ENCODE measurements around the gene TMCO4. TPM values are rescaled to one million over a fixed set of nuclear protein-coding genes. Genes with fewer than 3 reads are reported as not detected.

TMCO4 gene
- total and polyA plus RNA-seq, 2 donors (not counting 1 experiment from before 2014, with no cell fraction given), result 21.7 to 31.3 TPM

GRCh38 chr1:19658186-19658585 is 141.5 kb downstream of the TMCO4 start:
- H3K4me2 ChIP-seq (replicated peaks; ENCODE audit: low read depth, low read length, poor library complexity, severe bottlenecking), result no peak overlapping the region
- peaks cover 30% of the 10 kb centered on the region for H3K27me3 Mint-ChIP-seq
- no peak overlapping the region for H2AFZ ChIP-seq (ENCODE audit: insufficient read depth, low read depth, low read length, poor library complexity, severe bottlenecking)
- no peak for TF ChIP-seq EZH2 (IDR thresholded peaks at IDR 0.05; ENCODE audit: borderline replicate concordance, insufficient read depth, low read depth, low read length, poor library complexity, severe bottlenecking)
- TF ChIP-seq, protein P1, sequence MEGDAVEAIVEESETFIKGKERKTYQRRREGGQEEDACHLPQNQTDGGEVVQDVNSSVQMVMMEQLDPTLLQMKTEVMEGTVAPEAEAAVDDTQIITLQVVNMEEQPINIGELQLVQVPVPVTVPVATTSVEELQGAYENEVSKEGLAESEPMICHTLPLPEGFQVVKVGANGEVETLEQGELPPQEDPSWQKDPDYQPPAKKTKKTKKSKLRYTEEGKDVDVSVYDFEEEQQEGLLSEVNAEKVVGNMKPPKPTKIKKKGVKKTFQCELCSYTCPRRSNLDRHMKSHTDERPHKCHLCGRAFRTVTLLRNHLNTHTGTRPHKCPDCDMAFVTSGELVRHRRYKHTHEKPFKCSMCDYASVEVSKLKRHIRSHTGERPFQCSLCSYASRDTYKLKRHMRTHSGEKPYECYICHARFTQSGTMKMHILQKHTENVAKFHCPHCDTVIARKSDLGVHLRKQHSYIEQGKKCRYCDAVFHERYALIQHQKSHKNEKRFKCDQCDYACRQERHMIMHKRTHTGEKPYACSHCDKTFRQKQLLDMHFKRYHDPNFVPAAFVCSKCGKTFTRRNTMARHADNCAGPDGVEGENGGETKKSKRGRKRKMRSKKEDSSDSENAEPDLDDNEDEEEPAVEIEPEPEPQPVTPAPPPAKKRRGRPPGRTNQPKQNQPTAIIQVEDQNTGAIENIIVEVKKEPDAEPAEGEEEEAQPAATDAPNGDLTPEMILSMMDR (IDR thresholded peaks at IDR 0.05), result no peak
- intact Hi-C loops (cut with micrococcal nuclease), result no loop called here
- no peaks in the 10 kb centered on the region for H3K79me2 ChIP-seq (ENCODE audit: control insufficient read depth, insufficient read depth, low read length)
- ATAC-seq (ENCODE audit: low read depth) (no peak), DNase-seq (no peak)
- H3K4me3 Mint-ChIP-seq, result no peak overlapping the region
- POLR2A ChIA-PET, result no interaction called here
- H3K27ac Mint-ChIP-seq, result no peak overlapping the region
- H3K9ac ChIP-seq (ENCODE audit: low read length), result no peak overlapping the region
- H3K27ac ChIP-seq (ENCODE audit: low read length in 2 of 2), result no peak overlapping the region
- no peaks in the 10 kb centered on the region for H3K9me3 Mint-ChIP-seq (ENCODE audit: insufficient read depth)
- H3K9me3 ChIP-seq (ENCODE audit: control extremely low read depth in 1 of 3, control insufficient read depth in 2 of 3, insufficient read depth in 1 of 3, low read length in 2 of 3), result peaks cover 0 to 5% (median 0%) of the 10 kb centered on the region in 3 donors
- peaks cover 0 to 9% (median 1%) of the 10 kb centered on the region in 4 experiments for H3K27me3 ChIP-seq (replicated peaks in 1 of 4; ENCODE audit: control extremely low read depth in 1 of 4, control insufficient read depth in 3 of 4, insufficient read depth in 4 of 4, low read length in 3 of 4)
- no peaks in the 10 kb centered on the region for H4K20me1 ChIP-seq (ENCODE audit: control insufficient read depth, insufficient read depth, low read length, poor library complexity, severe bottlenecking)
- WGBS (ENCODE audit: insufficient coverage), result 94% methylated on average over 13 of the region's 13 CpGs
- H3K4me1 Mint-ChIP-seq, result peaks cover 5% of the 10 kb centered on the region
- H3K4me1 ChIP-seq (ENCODE audit: control insufficient read depth in 2 of 2, insufficient read depth in 2 of 2, low read length in 2 of 2), result peaks cover 4 to 16% of the 10 kb centered on the region in 2 donors
- CTCF ChIA-PET, result interaction anchor here (0.6 kb wide), 1 partner anchor 704 kb away, joined by 3 read pairs; no protein-coding TSS in a partner anchor
- no peak overlapping the region for H3K4me3 ChIP-seq (ENCODE audit: control extremely low read depth in 1 of 5, extremely low read depth in 1 of 5, insufficient read depth in 1 of 5, low read depth in 2 of 5, low read length in 4 of 5)
- no peaks in the 10 kb centered on the region for H3K36me3 ChIP-seq (replicated peaks in 1 of 2; ENCODE audit: control extremely low read depth in 1 of 2, control insufficient read depth in 1 of 2, extremely low read depth in 1 of 2, insufficient read depth in 2 of 2, low read length in 1 of 2)

DNA sequence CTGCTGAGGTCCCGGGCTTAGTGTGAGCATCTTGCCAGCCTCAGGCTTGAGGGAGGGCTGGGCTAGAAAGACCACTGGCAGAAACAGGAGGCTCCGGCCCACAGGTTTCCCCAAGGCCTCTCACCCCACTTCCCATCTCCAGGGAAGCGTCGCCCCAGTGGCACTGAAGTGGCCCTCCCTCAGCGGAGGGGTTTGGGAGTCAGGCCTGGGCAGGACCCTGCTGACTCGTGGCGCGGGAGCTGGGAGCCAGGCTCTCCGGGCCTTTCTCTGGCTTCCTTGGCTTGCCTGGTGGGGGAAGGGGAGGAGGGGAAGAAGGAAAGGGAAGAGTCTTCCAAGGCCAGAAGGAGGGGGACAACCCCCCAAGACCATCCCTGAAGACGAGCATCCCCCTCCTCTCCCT is 142.2 kb downstream of the TMCO4 start:
- peaks cover 0 to 5% (median 0%) of the 10 kb centered on the region in 3 donors for H3K9me3 ChIP-seq (ENCODE audit: control extremely low read depth in 1 of 3, control insufficient read depth in 2 of 3, insufficient read depth in 1 of 3, low read length in 2 of 3)
- WGBS (ENCODE audit: insufficient coverage), result 96% methylated on average over 5 of the region's 10 CpGs
- H2AFZ ChIP-seq (ENCODE audit: insufficient read depth, low read depth, low read length, poor library complexity, severe bottlenecking), result no peak overlapping the region
- peaks cover 4 to 16% of the 10 kb centered on the region in 2 donors for H3K4me1 ChIP-seq (ENCODE audit: control insufficient read depth in 2 of 2, insufficient read depth in 2 of 2, low read length in 2 of 2)
- ChIA-PET CTCF (interaction anchor here (0.6 kb wide), 1 partner anchor 705 kb away, joined by 3 read pairs; no protein-coding TSS in a partner anchor), POLR2A (interaction anchor here (0.7 kb wide), 1 partner anchor 741 kb away, joined by 5 read pairs; no protein-coding TSS in a partner anchor)
- H3K36me3 ChIP-seq (replicated peaks in 1 of 2; ENCODE audit: control extremely low read depth in 1 of 2, control insufficient read depth in 1 of 2, extremely low read depth in 1 of 2, insufficient read depth in 2 of 2, low read length in 1 of 2), result no peaks in the 10 kb centered on the region
- peaks cover 0 to 9% (median 0%) of the 10 kb centered on the region in 4 experiments for H3K27me3 ChIP-seq (replicated peaks in 1 of 4; ENCODE audit: control extremely low read depth in 1 of 4, control insufficient read depth in 3 of 4, insufficient read depth in 4 of 4, low read length in 3 of 4)
- no peak overlapping the region for H3K27ac ChIP-seq (ENCODE audit: low read length in 2 of 2)
- ATAC-seq (ENCODE audit: low read depth) (no peak), DNase-seq (no peak)
- no peak overlapping the region for H3K9ac ChIP-seq (ENCODE audit: low read length)
- H3K27me3 Mint-ChIP-seq, result peaks cover 26% of the 10 kb centered on the region
- no peaks in the 10 kb centered on the region for H3K79me2 ChIP-seq (ENCODE audit: control insufficient read depth, insufficient read depth, low read length)
- H3K4me1 Mint-ChIP-seq, result peaks cover 4% of the 10 kb centered on the region
- no peak overlapping the region for H3K4me3 Mint-ChIP-seq
- H3K4me3 ChIP-seq (ENCODE audit: control extremely low read depth in 1 of 5, extremely low read depth in 1 of 5, insufficient read depth in 1 of 5, low read depth in 2 of 5, low read length in 4 of 5), result no peak overlapping the region
- H4K20me1 ChIP-seq (ENCODE audit: control insufficient read depth, insufficient read depth, low read length, poor library complexity, severe bottlenecking), result no peaks in the 10 kb centered on the region
- intact Hi-C loops (cut with micrococcal nuclease), result no loop called here
- no peak overlapping the region for H3K27ac Mint-ChIP-seq
- TF ChIP-seq, protein P1 (IDR thresholded peaks at IDR 0.05), result no peak
- TF ChIP-seq EZH2 (IDR thresholded peaks at IDR 0.05; ENCODE audit: borderline replicate concordance, insufficient read depth, low read depth, low read length, poor library complexity, severe bottlenecking), result no peak
- no peak overlapping the region for H3K4me2 ChIP-seq (replicated peaks; ENCODE audit: low read depth, low read length, poor library complexity, severe bottlenecking)
- H3K9me3 Mint-ChIP-seq (ENCODE audit: insufficient read depth), result no peaks in the 10 kb centered on the region

Measured in B cell (primary cell).